NCI-H1436 treated with DMSO at 0.1 percent for 48 hours (cell line): Measurements from ENCODE around the gene EMP2.
"Not testable (repeated sequence)": the region's sequence is repeated elsewhere in the genome, so short reads cannot be mapped to it uniquely, and the experiment has no call there.

ENCODE experiments used
- DNase-seq: peaks from one replicate; lab custom pipeline; 2025; lab: John Stamatoyannopoulos, UW

EMP2 gene

DNA sequence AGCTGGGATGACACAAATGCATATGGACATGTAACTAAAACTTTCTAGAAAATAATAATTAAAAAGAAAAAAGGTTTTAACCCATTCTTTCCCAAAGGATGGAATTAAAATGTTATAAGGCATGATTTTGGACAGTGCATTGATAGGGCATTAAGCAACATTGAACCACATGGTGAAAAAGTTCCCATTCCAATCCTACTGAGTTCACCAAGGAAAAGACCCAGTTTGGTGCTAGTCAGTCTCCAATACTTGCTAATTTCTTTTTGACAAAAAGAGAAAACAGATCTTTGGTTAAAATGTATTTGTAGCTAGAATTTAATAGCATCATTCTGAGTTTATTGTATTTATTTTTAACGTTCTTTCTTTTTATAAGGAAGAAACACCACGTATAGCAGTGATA lies 28.1 kb downstream of the EMP2 start:
- DNase-seq, result no peak

DNA sequence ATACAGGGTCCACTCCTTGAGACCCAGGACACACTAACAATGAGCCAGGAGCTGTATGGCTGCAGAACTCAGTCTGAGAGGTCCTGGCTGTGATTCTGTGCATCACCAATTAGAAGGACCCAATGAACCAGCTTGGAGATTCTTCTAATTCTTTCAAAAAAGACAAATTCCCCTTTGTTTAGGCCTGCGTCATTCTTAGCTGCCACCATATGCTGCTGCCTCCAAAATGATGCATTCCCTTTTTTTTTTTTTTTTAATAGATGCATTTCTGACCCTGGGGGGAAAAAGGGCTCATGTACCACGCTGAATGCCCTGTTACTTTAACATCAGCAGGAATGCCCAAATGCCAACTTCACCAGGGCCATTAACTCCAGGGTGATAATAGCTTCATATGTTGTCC lies 28.5 kb downstream of the EMP2 start:
- no peak for DNase-seq

DNA sequence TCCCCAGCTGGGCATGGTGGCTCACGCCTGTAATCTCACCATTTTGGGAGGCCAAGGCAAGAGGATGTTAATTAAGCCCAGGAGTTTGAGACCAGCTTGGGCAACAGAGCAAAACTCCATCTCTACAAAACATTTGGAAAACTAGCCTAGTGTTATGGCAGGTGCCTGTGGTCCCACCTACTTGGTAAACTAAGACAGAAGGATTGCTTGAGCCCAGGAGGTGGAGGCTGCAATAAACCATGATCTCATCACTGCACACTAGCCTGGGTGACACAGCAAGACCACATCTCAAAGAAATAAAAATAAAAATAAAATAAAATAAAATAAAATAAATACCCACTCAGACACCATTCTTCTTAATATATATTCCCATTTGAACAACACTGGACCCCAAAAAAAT lies 32.0 kb downstream of the EMP2 start:
- DNase-seq, result no peak

DNA sequence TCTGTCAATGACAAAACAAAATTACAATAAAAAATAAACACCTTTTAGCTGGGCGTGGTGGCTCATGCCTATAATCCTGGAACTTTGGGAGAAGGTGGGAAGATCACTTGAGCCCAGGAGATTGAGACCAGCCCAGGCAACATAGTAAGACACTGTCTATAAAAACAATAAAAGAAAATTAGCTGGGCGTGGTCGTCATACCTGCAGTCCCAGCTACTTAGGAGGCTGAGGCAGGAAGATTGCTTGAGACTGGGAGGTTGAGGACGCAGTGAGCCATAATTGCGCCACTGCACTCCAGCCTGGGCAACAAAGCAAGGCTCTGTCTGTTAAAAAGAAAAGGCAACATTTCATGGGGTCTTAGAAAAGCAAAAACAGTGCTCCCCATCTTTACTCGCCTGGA lies 32.7 kb downstream of the EMP2 start:
- no peak for DNase-seq

DNA sequence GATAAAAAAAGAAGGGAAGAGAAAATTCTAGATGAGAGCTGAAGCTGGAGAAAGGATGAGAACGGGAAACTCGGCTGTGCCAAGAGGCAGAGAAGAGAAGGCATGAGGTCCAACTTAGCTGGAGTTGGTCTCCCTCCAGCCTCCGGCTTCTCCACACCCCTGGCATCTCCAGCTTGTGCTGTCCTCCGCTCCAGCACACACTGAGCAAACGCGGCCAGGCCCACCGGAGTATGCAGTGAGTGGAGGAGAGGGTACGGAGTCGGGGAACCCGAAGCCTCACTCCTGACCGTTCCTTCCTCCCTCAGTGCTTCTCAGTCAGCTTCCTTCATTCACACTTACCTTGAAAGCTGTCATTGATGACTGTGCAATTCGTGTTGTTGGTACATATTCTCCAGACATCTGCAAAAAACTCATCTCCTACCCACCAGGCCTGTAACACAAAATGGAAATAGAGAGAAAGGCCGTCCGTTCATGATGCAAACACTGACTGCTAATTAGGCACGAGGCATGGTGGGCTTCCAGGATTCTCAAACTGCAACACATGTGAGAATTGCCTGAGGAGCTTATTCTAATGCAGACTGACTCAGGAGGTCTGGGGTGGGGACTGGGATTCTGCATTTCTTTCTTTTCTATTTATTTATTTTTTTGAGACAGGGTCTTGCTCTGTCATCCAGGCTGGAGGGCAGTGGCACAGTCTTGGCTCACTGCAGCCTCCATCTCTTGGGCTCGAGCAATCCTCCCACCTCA lies 37.0 kb downstream of the EMP2 start:
- DNase-seq, result no peak

DNA sequence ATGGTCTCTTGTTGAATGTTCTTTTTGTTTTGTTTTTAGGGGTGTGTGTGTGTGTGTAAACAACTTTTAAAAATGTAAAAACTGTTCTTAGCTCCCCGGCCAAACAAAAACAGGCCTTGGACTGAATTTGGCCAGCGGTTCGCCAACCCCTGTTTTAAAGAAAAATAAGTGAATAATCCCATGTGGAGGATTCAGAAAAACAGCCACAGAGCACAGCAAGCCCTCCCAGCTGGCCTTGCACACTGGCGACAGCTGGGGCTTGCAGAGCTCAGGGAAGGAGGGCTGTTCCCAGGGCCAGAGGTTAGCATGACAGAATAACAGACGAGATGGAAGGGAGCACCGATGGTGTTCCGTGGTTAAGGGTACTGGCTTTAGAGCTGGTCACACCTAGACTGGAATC lies 39.0 kb downstream of the EMP2 start:
- DNase-seq, result no peak

DNA sequence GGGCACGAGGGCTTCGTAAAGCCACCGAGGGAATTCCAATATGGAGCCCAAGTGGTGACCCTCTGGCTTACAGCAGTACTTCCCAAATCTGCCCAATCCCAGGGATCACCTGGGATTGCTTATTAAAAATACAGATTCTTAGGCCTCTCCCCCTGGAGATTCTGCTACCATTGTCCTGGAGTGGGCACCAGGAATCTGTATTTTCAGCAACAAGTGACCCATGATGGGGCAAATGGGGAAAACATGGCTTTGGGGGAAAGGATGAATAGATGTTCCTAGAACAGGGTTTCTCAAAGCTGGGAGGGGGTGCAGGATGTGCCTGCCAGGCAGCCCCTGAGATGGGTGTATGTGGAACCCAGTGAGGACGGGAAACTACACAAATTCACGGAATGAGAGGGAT lies 40.6 kb downstream of the EMP2 start:
- no peak for DNase-seq

DNA sequence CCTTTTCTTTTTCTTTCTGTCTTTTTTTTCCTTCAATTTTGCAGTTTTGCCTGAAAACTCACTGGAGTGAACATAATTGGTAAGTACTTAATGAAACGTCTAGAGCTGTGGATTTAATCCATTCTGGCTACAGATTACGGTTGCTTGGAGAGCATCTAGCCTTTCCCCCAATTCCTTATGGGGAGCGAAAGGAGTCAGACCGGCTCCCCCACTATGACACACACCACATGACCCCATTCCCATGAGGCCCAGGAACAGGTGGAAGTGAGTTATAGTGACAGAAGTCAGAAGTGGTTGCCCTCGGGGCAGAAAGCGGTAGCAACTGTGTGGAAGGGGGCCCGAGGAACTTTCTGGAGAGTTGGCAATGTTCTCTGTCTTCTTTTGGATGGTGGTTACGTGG lies 41.2 kb downstream of the EMP2 start:
- DNase-seq, result no peak

DNA sequence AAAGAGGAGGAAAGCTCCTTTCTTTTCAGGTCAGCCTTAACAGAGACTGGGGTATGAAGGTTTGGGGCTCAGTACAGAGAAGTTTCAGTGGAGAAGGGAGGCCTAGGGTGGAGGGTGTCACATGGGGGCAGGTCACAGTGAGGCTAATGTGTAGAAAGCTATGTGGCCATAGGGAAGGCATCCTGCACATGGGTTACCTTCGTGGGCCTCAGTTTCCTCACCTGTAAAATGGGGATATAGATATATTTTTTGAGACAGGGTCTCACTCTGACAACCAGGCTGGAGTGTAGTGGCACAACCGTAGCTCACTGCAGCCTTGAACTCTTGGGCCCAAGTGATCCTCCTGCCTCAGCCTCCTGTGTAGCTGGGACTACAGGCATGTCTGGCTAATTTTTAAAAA lies 41.8 kb downstream of the EMP2 start:
- DNase-seq, result no peak

DNA sequence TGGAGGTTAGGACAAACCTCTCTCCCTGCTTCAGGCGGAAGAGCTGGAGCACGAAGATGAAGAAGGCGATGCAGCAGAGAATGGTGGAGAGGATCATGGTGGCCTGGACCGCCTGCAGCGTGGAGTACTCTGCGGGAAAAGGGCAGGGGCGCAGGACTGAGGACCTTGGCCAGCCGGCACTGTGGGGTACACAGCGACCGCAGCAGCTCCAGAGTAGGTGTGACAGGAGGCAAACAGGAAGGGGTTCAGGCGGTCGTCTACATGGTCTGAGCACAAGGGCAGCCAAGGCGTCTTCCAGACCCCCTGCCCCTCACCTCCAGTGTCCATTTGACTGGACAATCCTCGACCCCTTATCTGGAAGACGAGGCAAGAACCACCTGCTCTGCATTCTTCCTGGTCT lies 42.5 kb downstream of the EMP2 start:
- DNase-seq, result no peak

DNA sequence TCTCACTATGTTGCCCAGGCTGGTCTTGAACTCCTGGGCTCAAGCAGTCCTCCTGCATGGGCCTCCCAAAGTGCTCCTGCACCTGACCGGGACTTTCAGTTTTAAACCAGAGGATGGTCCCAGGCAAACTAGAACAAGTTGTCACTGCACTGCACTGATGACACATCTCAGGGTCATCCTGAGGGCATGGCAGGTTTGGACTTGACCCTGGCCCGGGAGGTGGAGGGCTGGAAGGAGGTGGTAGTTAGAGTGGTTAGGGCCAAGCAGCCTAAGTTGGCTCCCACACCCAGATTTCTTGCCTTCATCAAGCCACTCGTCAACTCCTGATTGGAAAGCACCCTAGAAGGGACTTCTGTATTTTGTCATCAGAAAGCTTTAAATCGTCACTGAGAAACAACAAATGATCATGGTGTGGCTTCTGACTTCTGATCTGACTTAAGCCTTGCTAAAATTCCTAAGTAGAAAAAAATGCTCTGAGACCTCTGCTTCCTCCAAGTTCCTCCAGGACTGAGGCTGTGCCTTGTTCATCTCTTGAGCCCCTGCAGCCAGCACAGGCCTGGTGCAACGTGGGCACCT lies 43.5 kb downstream of the EMP2 start:
- DNase-seq, result no peak

DNA sequence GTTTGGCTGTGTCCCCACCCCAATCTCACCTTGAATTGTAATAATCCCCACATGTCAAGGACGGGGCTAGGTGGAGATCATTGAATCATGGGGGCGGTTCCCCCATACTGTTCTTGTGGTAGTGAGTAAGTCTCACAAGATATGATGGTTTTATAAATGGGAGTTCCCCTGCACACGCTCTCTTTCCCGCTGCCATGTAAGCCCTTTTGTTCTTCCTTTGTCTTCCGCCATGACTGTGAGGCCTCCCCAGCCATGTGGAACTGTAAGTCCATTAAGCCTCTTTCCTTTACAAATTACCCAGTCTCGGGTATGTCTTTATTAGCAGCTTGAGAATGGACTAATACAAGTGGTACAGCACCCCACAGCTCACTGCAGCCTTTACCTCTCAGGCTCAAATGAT lies 44.1 kb downstream of the EMP2 start:
- not testable (repeated sequence) for DNase-seq

DNA sequence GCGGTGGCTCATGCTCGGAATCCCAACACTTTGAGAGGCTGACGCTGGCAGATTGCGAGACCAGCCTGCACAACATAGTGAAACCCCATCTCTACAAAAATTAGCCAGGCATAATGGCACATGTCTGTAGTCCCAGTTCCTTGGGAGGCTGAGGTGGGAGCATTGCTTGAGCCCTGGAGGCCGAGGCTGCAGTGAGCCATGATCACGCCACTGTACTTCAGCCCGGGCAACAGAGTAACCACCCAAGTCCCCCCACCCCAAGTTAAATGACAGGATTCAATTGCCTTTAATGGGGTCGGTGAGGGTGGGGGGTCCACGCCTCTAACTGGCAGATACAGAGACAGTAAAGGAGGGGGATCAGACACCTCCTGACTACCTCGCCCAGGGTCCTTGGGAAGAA lies 44.9 kb downstream of the EMP2 start:
- no peak for DNase-seq

DNA sequence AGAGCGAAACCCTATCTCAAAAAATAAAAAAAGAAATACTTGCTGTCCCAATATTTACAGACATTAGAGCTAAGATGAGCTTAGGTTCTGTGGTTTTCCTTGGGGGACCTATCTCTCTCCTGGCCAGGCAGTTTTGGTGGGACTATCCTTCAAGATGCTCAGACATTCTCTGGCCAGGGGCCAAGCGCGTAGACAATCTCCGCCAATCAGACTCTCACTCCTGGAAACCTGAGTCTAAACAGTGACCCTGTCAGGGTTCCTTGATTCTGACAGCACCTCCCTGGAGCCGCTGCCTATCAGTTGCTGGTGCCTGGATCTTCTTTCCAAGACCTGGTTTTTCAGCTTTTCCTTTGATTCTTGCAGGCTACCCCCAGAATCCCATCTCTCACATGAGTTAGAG lies 45.6 kb downstream of the EMP2 start:
- DNase-seq, result no peak

DNA sequence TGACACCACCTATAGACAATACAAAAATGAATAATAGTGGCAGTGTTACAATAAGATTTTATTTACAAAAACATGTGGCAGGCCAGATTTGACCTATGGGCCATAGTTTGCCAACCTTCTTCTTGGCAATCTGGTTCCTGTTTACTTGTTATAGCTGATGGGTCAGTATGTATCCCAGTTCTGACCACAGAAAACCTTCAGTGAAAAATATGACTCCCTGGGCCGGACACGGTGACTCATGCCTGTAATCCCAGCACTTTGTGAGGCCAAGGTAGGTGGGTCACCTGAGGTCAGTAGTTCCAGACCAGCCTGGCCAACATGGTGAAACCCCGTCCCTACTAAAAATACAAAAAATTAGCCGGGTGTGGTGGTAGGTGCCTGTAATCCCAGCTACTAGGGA lies 46.8 kb downstream of the EMP2 start:
- DNase-seq, result not testable (repeated sequence)

DNA sequence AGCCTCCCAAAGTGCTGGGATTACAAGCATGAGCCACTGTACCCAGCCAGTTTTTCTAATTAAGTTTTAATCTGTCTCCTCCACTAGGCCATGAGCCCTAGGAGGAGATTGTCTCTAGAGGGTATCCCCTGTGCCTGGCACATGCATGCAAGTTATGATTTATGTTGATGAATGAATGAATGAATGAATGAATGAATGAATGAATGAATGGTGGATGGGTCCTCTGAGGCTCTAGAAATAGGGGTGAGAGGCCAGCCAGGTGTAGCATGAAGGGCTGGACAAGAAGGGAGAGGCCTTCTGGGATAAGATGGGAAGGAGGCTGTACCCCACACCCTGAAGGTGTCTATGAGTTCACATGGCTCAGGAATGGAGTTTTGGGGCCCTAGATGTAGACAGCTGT lies 48.8 kb downstream of the EMP2 start:
- no peak for DNase-seq

DNA sequence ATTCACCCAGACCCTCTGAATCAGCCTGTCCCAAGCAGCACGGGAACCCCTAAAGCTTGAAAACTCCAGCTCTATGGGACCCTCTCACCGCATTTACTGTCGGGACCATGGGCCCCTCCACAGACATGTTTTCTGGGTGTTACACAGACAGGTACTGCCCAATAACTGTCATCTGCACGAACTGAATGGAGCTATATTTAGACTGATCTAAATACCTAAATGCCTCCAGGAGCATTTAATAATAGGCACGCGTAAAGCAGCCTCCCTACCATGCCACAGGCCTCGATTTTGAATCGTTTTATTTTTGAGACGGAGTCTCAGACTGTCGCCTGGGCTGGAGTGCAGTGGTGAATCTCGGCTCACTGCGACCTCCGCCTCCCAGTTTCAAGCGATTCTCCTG lies 49.7 kb downstream of the EMP2 start:
- DNase-seq, result no peak

DNA sequence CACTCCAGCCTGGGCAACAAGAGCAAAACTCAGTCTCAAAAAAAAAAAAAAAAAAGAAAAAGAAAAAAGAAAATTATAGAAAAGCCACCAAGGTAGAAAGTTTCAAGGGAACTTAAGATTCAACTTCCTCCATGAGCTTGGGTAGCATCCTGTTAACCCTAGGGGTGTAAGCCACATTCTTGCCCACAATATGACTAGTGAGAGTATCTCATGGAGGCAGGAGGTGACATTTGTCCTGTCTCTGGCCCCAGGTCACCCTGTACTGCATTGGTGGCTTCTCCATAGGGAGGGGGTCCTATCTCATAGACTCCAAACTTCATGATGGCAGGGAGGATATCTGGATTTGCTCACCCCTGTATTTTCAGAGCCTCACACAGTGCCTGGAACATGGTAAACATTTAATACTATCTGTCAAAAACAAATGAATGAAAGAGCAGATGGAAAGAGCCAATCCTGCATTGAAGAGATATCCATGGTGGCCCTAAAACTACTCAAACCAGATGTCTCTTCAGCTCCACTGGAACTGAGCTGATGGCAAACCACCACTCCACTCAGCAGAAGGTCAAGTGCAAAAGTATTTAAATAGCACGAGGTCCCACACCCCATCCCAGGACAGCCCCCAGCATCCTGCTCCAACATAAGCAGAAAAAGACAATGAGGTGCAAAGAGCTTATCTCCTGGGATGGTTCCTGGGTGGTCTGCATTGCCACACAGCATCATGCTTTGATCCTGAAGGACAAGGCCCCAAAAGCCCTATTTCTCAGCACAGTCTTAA lies 50.3 kb downstream of the EMP2 start:
- DNase-seq, result no peak

DNA sequence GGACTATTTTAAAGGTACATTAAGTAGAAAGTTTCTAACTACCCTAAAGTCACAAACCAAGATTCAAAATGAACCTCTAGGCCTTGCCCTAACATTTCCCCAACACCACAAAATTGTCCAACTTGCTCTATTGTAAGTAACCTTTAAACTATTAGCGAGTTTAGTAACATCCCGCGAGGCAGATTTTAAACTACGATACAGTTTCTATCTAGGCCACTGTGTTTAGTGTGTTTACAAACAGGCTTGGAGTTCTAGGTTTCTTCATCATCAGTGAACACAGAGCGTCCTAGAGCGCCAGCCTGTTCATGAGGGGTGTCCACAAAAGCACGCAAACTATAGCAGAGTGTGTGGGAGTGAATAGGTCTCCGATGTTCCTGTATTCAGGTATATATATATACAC lies 51.8 kb downstream of the EMP2 start:
- no peak for DNase-seq

DNA sequence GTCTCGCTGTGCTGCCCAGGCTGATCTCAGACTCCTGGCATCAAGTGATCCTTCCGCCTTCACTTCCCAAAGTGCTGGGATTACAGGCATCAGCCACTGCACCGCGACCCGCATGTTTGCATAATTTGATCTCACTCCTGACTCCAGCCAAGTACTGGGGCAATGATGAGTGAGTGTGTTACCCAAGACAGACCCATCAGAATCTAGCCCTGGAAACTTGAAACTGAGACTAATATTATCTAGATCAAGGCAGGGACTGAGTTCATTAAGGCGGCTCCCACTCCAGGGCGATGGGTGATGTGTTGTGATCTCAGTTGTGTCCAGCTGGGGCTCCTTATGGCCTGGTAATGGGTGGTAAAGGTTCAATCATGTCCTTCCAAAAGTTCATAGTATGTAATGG lies 53.4 kb downstream of the EMP2 start:
- DNase-seq, result no peak

DNA sequence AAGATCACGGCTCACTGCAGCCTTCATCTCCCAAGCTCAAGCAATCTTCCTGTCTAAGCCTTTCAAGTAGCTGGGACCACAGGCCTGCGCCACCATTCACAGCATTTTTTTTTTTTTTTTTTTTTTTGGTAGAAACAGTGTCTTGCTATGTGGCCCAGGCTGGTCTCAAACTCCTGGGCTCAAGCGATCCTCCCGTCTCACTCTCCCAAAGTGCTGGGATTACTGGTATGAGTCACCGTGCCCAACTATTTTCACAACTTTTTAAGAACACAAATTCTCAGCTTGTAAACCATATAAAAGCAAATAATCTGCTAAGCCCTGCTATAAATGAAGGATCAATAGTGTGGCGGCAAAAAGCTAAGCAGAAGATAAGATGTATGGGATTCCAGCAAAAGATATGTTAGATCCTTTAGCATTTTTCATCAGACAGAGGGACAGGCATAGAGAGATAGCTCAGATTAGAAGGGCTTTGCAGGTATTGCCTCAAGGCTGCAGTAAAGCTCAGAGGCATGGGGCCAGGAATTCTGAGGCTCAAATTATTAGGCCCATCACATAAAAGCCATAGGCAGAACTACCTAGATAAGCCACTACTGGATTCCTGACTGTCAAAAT lies 55.1 kb downstream of the EMP2 start:
- DNase-seq, result no peak

DNA sequence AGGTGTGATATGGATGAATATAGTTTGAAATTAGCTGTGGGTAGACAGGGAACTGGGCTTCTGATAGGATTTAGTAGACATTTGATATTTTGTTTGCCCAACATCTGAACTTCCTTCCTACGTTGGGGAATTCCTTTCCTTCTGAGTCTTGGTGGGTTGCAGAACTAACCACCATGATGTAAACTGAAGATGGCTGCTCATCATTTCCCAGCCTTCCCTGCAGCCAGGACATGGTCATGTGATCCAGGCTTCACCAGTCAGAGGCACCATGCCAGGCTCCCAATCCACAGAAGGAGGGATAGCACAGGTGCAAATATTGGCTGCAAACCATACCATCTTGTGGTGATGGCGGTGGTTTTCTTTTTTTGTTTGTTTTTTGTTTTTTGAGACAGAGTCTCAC lies 57.4 kb downstream of the EMP2 start:
- no peak for DNase-seq

DNA sequence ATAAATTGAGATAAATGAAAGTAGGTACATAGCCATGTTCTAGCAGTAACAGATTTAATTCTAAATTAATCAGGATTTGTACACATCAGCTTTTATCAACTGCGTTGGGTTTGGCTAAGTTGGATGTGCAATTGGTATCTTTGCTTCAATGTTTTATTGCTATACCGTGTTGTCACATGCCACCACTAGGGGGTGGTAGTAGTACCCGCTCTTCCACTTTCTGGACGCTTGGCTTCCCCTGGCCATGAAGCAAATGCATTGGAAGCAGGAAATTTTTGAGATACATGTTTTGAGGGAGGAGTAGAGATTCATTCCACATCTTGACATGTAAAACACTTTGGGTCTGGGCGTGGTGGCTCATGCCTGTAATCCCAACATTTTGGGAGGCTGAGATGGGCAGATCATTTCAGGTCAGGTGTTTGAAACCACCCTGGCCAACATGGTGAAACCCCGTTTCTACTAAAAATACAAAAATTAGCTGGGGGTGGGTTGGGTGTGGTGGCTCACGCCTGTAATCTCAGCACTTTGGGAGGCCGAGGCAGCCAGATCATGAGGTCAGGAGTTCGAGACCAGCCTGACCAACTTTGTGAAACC lies 58.6 kb downstream of the EMP2 start:
- DNase-seq, result no peak
